Endothelial cell (in vitro differentiated cells): ENCODE results near the gene PFN3. TPM values are rescaled to one million over a fixed set of nuclear protein-coding genes. Genes with fewer than 3 reads are reported as not detected.

Source experiments
- DNase-seq: peaks from one replicate; pipeline ENCODE4 v3.0.0; 2021; ENCODE audit warnings: low spot score
- H3K27ac Mint-ChIP-seq: one replicate; pipeline ENCODE4 v1.8.0; 2021; ENCODE audit warnings: mixed read lengths, inconsistent platforms; ENCODE audit not compliant: unreplicated experiment
- H3K27me3 Mint-ChIP-seq: one replicate; pipeline ENCODE4 v1.8.0; 2021; ENCODE audit warnings: mild to moderate bottlenecking, moderate library complexity, mixed read lengths, inconsistent platforms; ENCODE audit not compliant: unreplicated experiment
- H3K36me3 Mint-ChIP-seq: one replicate; pipeline ENCODE4 v1.8.0; 2021; ENCODE audit warnings: mild to moderate bottlenecking, low read depth, mixed read lengths, inconsistent platforms; ENCODE audit not compliant: unreplicated experiment
- H3K4me1 Mint-ChIP-seq: one replicate; pipeline ENCODE4 v1.8.0; 2021; ENCODE audit warnings: mild to moderate bottlenecking, mixed read lengths, inconsistent platforms; ENCODE audit not compliant: unreplicated experiment
- H3K4me3 Mint-ChIP-seq: one replicate; pipeline ENCODE4 v1.8.0; 2021; ENCODE audit warnings: mild to moderate bottlenecking, mixed read lengths, inconsistent platforms; ENCODE audit not compliant: unreplicated experiment
- H3K9me3 Mint-ChIP-seq: one replicate; pipeline ENCODE4 v1.8.0; 2021; ENCODE audit warnings: mixed read lengths, inconsistent platforms; ENCODE audit not compliant: unreplicated experiment
- CTCF ChIP-seq: fragments of 200-600 bp; sonication (generic); IDR thresholded peaks from one replicate; pipeline ENCODE4 v1.5.0; 2021; ENCODE audit warnings: antibody characterized with exemption; ENCODE audit not compliant: unreplicated experiment
- total RNA-seq: library from RNA; stranded (reverse); fragmentation: NEBNext Ultra II Directional; extraction: Animal tissue kit (Norgen Biotek cat#: 25700); gene quantifications from one replicate; pipeline ENCODE4 v1.2.1, GENCODE V29; 2021; ENCODE audit not compliant: unreplicated experiment

Gene PFN3
- total RNA-seq, 1 donor from 2014 or later = not detected

GRCh38 chr5:177357459-177358351, 42.8 kb downstream of the PFN3 start, which contains the start of gene RGS14:
TSS of gene RGS14 (plus strand) at chr5:177357924. CDS start at chr5:177358025, 101 bp downstream.
- H3K27ac Mint-ChIP-seq = peak within 1 kb of the TSS; percentile 98
- DNase-seq = peak; percentile 39
- H3K27me3 Mint-ChIP-seq = peaks cover 23% of the 10 kb centered on the region
- TF ChIP-seq CTCF = no peak
- H3K4me3 Mint-ChIP-seq = peak within 1 kb of the TSS; percentile 44
- no peaks in the 10 kb centered on the region for H3K9me3 Mint-ChIP-seq
- H3K4me1 Mint-ChIP-seq = peaks cover 26% of the 10 kb centered on the region
- no peaks in the 10 kb centered on the region for H3K36me3 Mint-ChIP-seq

GRCh38 chr5:177357146-177357458, 43.4 kb downstream of the PFN3 start:
- Mint-ChIP-seq H3K36me3 (no peaks in the 10 kb centered on the region), H3K27ac (peak overlapping the region; percentile 98), H3K27me3 (peaks cover 21% of the 10 kb centered on the region), H3K4me1 (peaks cover 26% of the 10 kb centered on the region), H3K4me3 (no peak overlapping the region), H3K9me3 (no peaks in the 10 kb centered on the region)
- no peak for DNase-seq
- no peak for TF ChIP-seq CTCF

GRCh38 chr5:177356746-177357145, 43.7 kb downstream of the PFN3 start:
- Mint-ChIP-seq H3K27me3 (peaks cover 22% of the 10 kb centered on the region), H3K36me3 (no peaks in the 10 kb centered on the region), H3K4me1 (peaks cover 26% of the 10 kb centered on the region), H3K4me3 (no peak overlapping the region), H3K9me3 (no peaks in the 10 kb centered on the region), H3K27ac (peak overlapping the region; percentile 98)
- DNase-seq = no peak
- no peak for TF ChIP-seq CTCF

GRCh38 chr5:177355868-177356168, 44.6 kb downstream of the PFN3 start:
- H3K27ac Mint-ChIP-seq = no peak overlapping the region

More at GRCh38 chr5:177355868-177356168, 44.6 kb downstream of the PFN3 start:
- Mint-ChIP-seq H3K4me3 (no peak overlapping the region), H3K36me3 (no peaks in the 10 kb centered on the region), H3K27me3 (peaks cover 25% of the 10 kb centered on the region), H3K9me3 (no peaks in the 10 kb centered on the region), H3K4me1 (peaks cover 28% of the 10 kb centered on the region)
- no peak for DNase-seq
- no peak for TF ChIP-seq CTCF
